ENCODE data around the gene SLC24A4.

Gene SLC24A4

GRCh38 chr14:92407410-92407809 is 84.4 kb downstream of the SLC24A4 start:
- DNase-seq: peak; percentile 39 to 40

GRCh38 chr14:92409043-92409442 is 86.1 kb downstream of the SLC24A4 start:
- no peak for DNase-seq

DNA sequence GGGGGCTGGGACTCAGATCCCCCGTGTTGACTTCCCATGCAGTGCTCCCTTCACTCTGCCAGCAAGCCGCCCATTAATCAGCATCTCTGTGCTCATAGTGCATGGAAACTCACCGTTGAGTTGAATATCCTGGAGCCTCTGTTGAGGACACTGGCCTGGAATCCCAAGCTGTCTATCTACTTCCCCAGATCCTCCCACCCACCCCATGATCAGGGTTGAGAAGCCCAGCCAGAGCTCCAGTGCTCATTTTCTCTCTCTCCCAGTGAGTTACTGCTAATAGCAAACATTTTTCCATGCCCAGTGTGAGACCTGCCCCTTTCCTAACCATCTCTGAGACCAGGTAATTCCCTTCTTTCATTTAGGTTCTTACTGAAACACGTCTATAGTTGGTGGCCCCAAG is 88.2 kb downstream of the SLC24A4 start:
- DNase-seq: no peak

- DNase-seq: no peak
Observed at GRCh38 chr14:92411941-92412340, 89.0 kb downstream of the SLC24A4 start.

DNA sequence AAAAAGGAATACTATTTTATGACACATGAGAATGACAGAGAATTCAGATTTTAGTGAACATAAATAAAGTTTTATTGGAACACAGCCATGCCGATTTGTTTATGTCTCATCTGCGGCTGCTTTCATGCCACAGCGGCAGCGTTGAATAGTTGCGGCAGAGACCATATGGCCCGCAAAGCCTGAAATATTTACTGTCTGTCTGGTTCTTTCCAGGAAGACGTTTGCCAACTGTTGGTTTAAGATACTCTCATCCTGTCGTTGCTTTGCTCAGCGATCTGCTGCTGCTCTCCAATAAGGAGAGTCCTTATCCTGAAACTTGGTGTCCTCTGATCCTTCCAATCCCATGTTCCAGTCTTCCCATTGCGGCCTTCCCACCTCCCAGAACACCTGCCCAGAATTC is 89.9 kb downstream of the SLC24A4 start:
- DNase-seq: no peak

DNA sequence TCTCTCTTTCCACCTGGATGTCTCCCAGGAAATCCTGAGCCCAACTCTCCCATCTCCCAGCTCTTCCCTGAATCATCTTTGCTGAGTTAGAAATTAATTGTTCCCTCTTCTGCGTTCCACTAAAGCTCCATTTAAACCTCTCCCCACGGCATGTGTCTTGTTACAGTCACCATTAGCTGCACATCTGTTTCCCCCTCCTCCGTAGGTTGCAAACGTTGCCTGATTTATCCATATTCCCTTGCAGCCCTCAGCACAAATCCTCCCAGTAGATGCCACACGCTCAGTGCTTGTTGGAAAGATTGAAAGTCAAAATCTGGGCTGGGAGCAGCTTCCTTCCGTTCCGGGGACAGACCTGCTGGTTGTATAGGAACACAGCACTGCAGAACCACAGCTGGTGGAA is 90.4 kb downstream of the SLC24A4 start:
- no peak for DNase-seq

GRCh38 chr14:92414690-92415445 is 91.9 kb downstream of the SLC24A4 start:
- no peak for DNase-seq

DNA sequence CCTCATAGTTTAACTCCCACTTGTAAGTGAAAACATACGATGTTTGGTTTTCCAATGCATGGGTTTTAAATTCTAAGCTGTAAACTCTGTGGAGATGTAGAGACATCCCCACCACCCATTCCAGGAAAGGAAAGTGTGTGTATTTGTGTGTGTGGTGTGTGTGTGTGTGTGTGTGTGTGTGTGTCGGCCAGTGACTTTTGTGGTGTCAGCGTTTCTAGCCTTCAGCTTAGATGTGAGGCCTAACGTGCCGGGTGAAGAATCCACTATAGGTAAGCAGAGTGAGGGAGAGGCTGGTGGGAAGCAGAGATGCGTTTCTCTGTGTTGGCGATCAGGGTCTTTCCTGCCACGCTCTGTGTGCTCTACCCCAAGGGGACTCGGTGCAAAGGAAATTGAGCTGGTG is 93.0 kb downstream of the SLC24A4 start:
- DNase-seq: no peak

DNA sequence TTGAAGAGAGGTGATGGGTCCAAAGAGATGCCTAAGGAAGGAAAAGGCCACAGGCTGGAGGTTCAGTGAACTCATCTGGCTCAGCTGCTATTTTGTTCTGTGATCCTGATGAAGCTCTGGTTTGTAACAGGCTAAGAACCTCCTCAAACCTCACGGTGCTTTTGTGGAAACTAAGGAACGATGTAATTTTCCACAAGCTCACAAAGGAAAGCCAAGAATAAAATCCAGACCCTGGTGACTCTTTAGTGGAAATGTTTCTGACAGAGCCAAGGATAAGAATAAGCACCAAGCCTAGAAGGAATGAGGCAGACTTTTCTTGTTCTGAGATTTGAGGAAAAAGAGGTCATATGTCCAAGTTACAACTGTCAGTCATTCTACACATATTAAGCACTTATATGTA is 93.6 kb downstream of the SLC24A4 start:
- DNase-seq: no peak

- DNase-seq: peak; percentile 28 to 29
Observed at GRCh38 chr14:92417759-92418158, 94.8 kb downstream of the SLC24A4 start.

DNA sequence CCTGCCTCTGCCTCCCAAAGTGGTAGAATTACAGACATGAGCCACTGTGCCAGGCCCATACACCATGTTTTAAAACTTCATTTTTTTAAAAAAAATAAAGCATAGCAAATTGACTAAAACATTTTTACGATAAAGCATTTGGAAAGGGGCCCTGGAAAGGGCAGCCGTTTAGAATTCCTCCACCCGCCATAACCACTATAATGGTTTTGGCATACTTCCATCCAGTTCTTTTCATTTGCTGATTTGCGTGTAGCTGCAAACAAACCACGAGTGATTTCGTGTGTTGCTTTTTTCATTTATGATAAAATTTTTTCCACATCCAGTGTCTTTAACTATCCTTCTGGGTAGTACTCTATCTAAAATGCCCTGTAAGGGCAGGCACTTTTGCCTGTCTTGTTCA is 98.8 kb downstream of the SLC24A4 start:
- no peak for DNase-seq

DNA sequence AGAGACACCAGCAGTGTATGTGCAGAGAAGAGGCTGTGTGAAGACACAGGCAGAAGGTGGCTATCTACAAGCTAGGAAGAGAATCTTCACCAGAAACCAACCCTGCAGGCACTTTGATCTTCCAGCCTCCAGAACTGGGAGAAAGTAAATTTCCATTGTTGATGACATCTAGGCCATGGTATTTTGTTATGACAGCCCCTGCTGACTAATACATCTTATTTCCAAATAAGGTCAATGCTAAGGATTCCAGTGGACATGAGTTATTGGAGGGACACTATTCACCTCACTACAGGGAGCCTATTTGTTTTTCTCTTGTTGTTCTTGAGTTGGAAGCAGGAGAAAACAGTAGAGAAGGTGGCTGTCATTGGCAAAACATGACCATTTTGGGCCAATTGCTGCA is 102.1 kb downstream of the SLC24A4 start:
- no peak for DNase-seq

GRCh38 chr14:92426237-92426636 is 103.3 kb downstream of the SLC24A4 start:
- peak in 1 of 2 experiments; percentile 9 for DNase-seq

DNA sequence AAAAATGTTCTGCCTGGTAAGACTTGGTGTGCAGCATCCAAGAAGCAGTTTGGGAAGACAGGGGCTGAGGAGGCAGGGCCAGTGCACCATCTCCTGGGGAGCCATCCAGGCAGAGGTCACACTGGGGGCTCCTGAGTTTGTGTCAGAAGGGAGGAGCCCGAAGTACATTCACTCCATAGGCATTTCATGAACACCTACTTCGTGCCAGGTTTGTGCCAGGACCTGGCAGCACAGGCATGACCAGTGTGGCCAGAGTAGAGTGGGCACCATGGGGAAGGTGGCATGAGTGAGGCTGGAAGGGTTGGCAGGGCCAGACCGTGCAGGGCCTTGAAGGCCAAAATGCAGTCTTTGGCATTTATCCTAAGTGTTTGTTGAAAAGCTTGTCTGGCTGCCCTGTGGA is 104.1 kb downstream of the SLC24A4 start:
- no peak for DNase-seq

GRCh38 chr14:92430686-92431085 is 107.7 kb downstream of the SLC24A4 start:
- DNase-seq: no peak

GRCh38 chr14:92431199-92431725 is 108.3 kb downstream of the SLC24A4 start:
- DNase-seq: no peak

DNA sequence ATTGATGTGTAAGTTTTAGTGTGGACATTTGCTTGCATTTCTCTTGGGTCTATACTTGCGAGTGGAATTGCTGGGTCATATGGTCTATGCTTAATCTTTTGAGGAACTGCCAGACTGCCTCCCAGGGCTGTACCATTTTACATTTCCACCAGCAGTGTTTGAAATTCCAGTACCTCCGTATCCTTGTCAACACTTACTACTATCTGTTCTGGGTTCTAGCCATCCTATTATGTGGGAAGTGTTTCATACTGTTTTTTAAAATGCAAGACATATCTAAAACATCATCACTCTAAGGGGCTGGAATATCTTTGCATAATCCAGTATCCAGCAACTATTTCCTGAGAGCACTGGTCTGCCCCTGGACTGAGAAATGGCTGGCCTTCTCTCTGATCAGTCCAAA is 110.4 kb downstream of the SLC24A4 start:
- DNase-seq: no peak

- no peak for DNase-seq
Observed at GRCh38 chr14:92435154-92435553, 112.2 kb downstream of the SLC24A4 start.

DNA sequence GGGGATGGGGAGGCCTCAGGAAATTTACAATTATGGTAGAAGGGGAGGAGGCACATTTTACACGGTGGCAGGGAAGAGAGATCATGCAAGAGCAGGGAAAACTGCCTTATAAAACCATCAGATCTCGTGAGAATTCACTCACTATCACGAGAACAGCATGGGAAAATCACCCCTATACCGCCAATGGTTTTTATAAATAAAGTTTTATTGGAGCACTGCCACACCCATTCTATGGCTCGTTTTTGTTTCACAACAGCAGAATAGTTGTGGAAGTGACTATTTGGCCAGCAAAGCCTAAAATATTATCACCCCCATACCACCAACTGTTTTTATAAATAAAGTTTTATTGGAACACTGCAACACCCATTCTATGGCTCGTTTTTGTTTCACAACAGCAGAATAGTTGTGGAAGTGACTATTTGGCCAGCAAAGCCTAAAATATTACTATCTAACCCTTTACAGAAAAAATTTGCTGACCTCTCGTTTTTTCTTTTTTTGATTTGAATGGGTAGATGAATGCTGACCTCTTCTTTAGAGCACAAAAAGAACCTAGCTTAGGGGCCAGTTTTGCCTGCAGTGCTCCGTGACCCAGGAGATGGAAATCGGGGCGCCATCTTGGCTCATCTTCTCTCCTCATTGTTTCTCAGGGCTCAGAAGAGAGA is 113.3 kb downstream of the SLC24A4 start:
- DNase-seq: no peak

- DNase-seq: no peak
Observed at GRCh38 chr14:92437309-92437708, 114.3 kb downstream of the SLC24A4 start.

GRCh38 chr14:92437729-92438285 is 114.8 kb downstream of the SLC24A4 start:
- DNase-seq: no peak

DNA sequence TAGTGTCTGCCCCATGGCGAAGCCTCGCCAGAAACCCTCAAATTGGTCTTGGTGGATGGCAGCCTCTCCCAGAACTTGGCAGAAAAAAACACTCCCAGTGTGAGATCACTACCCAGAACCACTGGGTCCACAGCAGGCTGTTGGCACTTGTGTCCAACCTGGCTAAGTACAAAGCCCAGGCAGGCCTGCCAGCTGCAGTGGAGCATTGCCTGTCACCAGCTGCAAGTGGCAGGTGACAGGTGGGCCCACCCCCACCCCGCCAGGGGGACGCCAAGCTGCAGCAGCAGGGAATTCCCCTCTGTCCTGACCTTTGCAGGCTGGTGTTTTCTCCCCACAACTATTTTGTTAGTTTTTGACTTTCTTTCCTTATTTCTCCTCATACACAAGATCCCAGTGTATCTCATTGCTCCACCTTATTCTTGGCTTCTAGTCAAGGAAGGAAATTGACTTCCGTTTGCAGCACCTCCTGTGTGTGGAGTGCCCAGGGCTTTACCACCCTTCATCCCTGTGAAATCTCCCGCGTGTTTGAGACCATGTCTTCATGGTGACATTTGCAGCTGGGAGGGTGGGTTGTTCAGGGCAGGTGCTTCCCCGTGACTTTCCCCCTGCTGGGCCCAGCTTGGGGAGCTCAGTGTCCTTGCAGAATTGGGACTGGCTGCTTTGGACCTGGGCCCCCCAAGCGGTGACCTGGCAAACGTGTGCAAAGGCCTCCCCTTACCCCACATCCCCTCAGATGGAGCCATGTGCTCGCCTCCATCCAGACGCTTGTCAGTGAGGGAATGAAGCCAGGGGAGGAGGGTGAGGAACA is 116.8 kb downstream of the SLC24A4 start:
- no peak for DNase-seq

DNA sequence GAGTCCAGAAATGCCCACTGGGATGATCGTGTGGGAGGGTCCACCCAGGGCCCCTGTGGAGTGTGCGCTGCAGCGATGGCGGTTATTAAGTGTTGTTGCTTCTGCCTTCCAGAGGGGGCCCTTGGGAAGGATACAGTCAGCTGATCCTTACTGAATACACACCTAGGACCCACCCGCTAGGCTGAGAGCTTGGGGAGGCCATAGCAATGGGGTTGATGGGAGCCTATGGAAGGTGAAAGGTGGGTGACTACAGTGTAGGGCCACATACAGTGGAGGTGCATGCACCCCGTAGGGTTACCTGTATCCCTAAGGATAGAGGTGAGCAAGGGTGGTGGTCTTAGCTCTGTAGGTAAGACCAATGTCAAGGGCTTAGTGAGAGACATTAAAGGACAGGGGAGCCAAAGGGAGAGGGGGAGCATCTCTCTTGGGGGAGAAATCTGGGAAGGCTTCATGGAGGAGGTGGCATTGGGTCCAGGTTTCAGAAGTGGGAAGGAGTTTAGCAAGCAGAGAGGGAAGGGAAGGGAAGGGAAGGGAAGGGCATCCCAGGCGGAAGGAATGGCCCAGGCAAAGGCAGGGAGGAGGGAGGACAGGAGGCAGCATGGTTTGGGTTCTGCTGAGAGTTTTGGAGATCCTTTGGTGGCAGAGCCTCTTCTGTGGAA is 117.5 kb downstream of the SLC24A4 start:
- DNase-seq: no peak
